HepG2 (cell line): ENCODE measurements around the gene MLF1. TPM values are rescaled to one million over a fixed set of nuclear protein-coding genes. Genes with fewer than 3 reads are reported as not detected.
A peak's percentile ranks its signal among the peaks of the same experiment; 100 is the strongest.

Experiments used
- CHCHD3 ChIP-seq: sonication (generic); formaldehyde crosslinking; IDR thresholded peaks from 2 replicates; pipeline ENCODE4 v1.8.0; 2022; ENCODE audit warnings: mild to moderate bottlenecking, missing genetic modification reagents, moderate library complexity
- ETV5 ChIP-seq: IDR thresholded peaks from 2 replicates; pipeline ENCODE4 v1.6.1; 2018; ENCODE audit warnings: missing biosample characterization, missing genetic modification reagents, inconsistent platforms, borderline replicate concordance
- EZH2 ChIP-seq: conservative IDR thresholded peaks from 2 replicates; pipeline ENCODE4 v1.6.1; 2012; ENCODE audit warnings: mild to moderate bottlenecking, low read depth, low read length, moderate library complexity
- KAT2B ChIP-seq: fragments of 150-350 bp; IDR thresholded peaks from 2 replicates; pipeline ENCODE4 v1.6.1; 2014; ENCODE audit warnings: low read depth, low read length, borderline replicate concordance
- RAD21 ChIP-seq: fragments of 450-650 bp; formaldehyde crosslinking; IDR thresholded peaks from 2 replicates; pipeline ENCODE4 v1.5.0; 2020; ENCODE audit warnings: mild to moderate bottlenecking
- SKI ChIP-seq: fragments of 450-650 bp; IDR thresholded peaks from one replicate; pipeline ENCODE4 v1.6.1; 2018; ENCODE audit warnings: mild to moderate bottlenecking; ENCODE audit not compliant: partially characterized antibody
- SOX6 ChIP-seq, 2 experiments: fragments of 450-650 bp in 1 of 2; sonication (generic) in 1 of 2; formaldehyde crosslinking in 1 of 2; IDR thresholded peaks; 2 replicates each; pipeline versions ENCODE4 v1.4.0 to v1.6.1; 2017 to 2020; ENCODE audit warnings: antibody characterized with exemption in 1 of 2, mild to moderate bottlenecking in 1 of 2, missing genetic modification reagents in 1 of 2
- TCF7 ChIP-seq: sonication (generic); IDR thresholded peaks from 2 replicates; pipeline ENCODE4 v1.6.1; 2016; ENCODE audit warnings: antibody characterized with exemption, low read depth
- TOPORS ChIP-seq: sonication (generic); formaldehyde crosslinking; IDR thresholded peaks from 2 replicates; pipeline ENCODE4 v1.8.0; 2023; ENCODE audit warnings: mild to moderate bottlenecking, missing genetic modification reagents
- YEATS4 ChIP-seq: sonication (generic); formaldehyde crosslinking; IDR thresholded peaks from 2 replicates; pipeline ENCODE4 v1.4.0; 2020; ENCODE audit warnings: missing genetic modification reagents, borderline replicate concordance
- ZBTB21 ChIP-seq: sonication (generic); formaldehyde crosslinking; IDR thresholded peaks from 2 replicates; pipeline ENCODE4 v1.4.0; 2020; ENCODE audit warnings: missing genetic modification reagents
- ZNF292 ChIP-seq: sonication (generic); formaldehyde crosslinking; IDR thresholded peaks from 2 replicates; pipeline ENCODE4 v1.8.1; 2022; ENCODE audit warnings: mild to moderate bottlenecking, low read depth, missing genetic modification reagents, borderline replicate concordance
- ZNF326 ChIP-seq: sonication (generic); formaldehyde crosslinking; IDR thresholded peaks from 2 replicates; pipeline ENCODE4 v1.4.0; 2020; ENCODE audit warnings: missing genetic modification reagents, borderline replicate concordance
- ZNF605 ChIP-seq: sonication (generic); formaldehyde crosslinking; IDR thresholded peaks from 2 replicates; pipeline ENCODE4 v1.8.0; 2022; ENCODE audit warnings: mild to moderate bottlenecking, missing genetic modification reagents
- ZNF749 ChIP-seq: sonication (generic); formaldehyde crosslinking; IDR thresholded peaks from 2 replicates; pipeline ENCODE4 v1.8.0; 2022; ENCODE audit warnings: mild to moderate bottlenecking, missing genetic modification reagents, moderate library complexity, borderline replicate concordance
- polyA plus RNA-seq, 8 experiments: library from polyadenylated mRNA; depleted of rRNA in 3 of 8; stranded (reverse) in 7 of 8; unstranded in 1 of 8; fragments of >200 nt; fragmentation: Illumina TruSeq in 4 of 8; extraction: Trizol in 4 of 8; gene quantifications; 2 replicates each; pipeline versions ENCODE4 v1.2.1 to v1.2.3, GENCODE V29; 2011 to 2016; ENCODE audit warnings: low read depth in 4 of 8, missing spikeins in 1 of 8, mixed read lengths in 1 of 8; ENCODE audit not compliant: insufficient read depth in 1 of 8
- total RNA-seq, 5 experiments: library from RNA; depleted of rRNA; stranded (reverse); fragments of >200 nt; fragmentation: Illumina TruSeq; extraction: Trizol; gene quantifications; 2 replicates each; pipeline ENCODE4 v1.2.3, GENCODE V29; 2016; ENCODE audit warnings: low read depth in 1 of 5
- TF ChIP-seq, protein P1 (sequence below): IDR thresholded peaks from 2 replicates; pipeline ENCODE4 v1.6.1; 2016; ENCODE audit warnings: mild to moderate bottlenecking
- TF ChIP-seq, protein P2 (sequence below), 2 experiments: sonication (generic) in 1 of 2; formaldehyde crosslinking in 1 of 2; IDR thresholded peaks; 2 replicates each; pipeline versions ENCODE4 v1.6.1 to v1.9.0; 2014 to 2022; ENCODE audit warnings: antibody characterized with exemption in 1 of 2, borderline replicate concordance in 1 of 2, inconsistent platforms in 1 of 2, low read depth in 1 of 2, missing genetic modification reagents in 1 of 2
- TF ChIP-seq, protein P3 (sequence below): sonication (generic); formaldehyde crosslinking; IDR thresholded peaks from 2 replicates; pipeline ENCODE4 v1.5.0; 2020; ENCODE audit warnings: mild to moderate bottlenecking, low read depth, missing genetic modification reagents, borderline replicate concordance
- TF ChIP-seq, protein P4 (sequence below): sonication (generic); formaldehyde crosslinking; IDR thresholded peaks from 2 replicates; pipeline ENCODE4 v1.4.0; 2020; ENCODE audit warnings: mild to moderate bottlenecking, missing genetic modification reagents
- TF ChIP-seq, protein P5 (sequence below): IDR thresholded peaks from 2 replicates; pipeline ENCODE4 v1.6.1; 2016; ENCODE audit warnings: low read depth, control low read depth

MLF1 gene
- total and polyA plus RNA-seq, 2 of the 13 experiments (the other 11 are each of a cell fraction or from before 2014, with no cell fraction given): 0.88 to 1.0 TPM

DNA sequence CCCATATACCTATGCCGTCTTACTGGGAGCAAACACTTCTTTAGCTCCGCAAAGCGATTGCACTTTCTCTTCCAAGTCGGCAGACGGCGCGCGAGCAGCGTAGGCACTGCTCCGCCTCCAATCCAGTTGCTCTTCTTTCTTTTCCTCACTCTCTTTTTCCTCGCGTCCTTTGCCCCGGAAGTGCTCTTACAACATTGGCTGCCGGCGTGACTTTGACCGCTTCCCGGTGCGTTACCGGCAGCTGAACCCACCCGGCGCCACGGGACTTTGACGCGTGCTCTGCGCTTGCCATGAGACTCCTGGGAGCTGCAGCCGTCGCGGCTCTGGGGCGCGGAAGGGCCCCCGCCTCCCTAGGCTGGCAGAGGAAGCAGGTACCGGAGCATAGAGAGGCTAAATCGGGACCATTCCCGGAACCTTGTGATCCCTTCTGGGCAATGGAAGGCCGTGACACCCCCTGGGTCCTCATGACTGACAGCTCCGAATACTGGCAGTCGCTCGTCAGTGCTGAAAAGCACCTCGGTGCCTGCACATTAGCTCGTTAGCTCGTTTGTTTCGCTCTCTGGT, 73.4 kb downstream of the MLF1 start, which contains the start of gene GFM1 (continued):
- peak; percentile 41; the same call in 1 of the 2 replicates for TF ChIP-seq ZBTB21 (CRISPR knock-in tag)
- TF ChIP-seq, protein P1, sequence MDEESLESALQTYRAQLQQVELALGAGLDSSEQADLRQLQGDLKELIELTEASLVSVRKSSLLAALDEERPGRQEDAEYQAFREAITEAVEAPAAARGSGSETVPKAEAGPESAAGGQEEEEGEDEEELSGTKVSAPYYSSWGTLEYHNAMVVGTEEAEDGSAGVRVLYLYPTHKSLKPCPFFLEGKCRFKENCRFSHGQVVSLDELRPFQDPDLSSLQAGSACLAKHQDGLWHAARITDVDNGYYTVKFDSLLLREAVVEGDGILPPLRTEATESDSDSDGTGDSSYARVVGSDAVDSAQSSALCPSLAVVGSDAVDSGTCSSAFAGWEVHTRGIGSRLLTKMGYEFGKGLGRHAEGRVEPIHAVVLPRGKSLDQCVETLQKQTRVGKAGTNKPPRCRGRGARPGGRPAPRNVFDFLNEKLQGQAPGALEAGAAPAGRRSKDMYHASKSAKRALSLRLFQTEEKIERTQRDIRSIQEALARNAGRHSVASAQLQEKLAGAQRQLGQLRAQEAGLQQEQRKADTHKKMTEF: peak; percentile 95
- TF ChIP-seq YEATS4 (CRISPR knock-in tag): no peak
- TF ChIP-seq ZNF292: peak; percentile 84
- TF ChIP-seq, protein P2, sequence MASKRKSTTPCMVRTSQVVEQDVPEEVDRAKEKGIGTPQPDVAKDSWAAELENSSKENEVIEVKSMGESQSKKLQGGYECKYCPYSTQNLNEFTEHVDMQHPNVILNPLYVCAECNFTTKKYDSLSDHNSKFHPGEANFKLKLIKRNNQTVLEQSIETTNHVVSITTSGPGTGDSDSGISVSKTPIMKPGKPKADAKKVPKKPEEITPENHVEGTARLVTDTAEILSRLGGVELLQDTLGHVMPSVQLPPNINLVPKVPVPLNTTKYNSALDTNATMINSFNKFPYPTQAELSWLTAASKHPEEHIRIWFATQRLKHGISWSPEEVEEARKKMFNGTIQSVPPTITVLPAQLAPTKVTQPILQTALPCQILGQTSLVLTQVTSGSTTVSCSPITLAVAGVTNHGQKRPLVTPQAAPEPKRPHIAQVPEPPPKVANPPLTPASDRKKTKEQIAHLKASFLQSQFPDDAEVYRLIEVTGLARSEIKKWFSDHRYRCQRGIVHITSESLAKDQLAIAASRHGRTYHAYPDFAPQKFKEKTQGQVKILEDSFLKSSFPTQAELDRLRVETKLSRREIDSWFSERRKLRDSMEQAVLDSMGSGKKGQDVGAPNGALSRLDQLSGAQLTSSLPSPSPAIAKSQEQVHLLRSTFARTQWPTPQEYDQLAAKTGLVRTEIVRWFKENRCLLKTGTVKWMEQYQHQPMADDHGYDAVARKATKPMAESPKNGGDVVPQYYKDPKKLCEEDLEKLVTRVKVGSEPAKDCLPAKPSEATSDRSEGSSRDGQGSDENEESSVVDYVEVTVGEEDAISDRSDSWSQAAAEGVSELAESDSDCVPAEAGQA (IDR thresholded peaks at IDR 0.05; ENCODE audit: low read depth): peak; percentile 78
- TF ChIP-seq, protein P2 (CRISPR knock-in tag; IDR thresholded peaks at IDR 0.05; ENCODE audit: borderline replicate concordance): no peak
- TF ChIP-seq, protein P3, sequence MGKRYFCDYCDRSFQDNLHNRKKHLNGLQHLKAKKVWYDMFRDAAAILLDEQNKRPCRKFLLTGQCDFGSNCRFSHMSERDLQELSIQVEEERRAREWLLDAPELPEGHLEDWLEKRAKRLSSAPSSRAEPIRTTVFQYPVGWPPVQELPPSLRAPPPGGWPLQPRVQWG (CRISPR knock-in tag): no peak
- TF ChIP-seq CHCHD3 (CRISPR knock-in tag): no peak
- peak; percentile 69; the same call in 1 of the 2 replicates for TF ChIP-seq RAD21 (CRISPR knock-in tag)
- no peak; the same call in 1 of the 2 replicates for TF ChIP-seq ZNF749
- TF ChIP-seq ETV5: peak; percentile 77
- TF ChIP-seq SKI: peak; percentile 52
- no peak for TF ChIP-seq KAT2B
- TF ChIP-seq, protein P4, sequence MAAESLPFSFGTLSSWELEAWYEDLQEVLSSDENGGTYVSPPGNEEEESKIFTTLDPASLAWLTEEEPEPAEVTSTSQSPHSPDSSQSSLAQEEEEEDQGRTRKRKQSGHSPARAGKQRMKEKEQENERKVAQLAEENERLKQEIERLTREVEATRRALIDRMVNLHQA (CRISPR knock-in tag): no peak
- no peak for TF ChIP-seq TCF7
- no peak for TF ChIP-seq ZNF326 (CRISPR knock-in tag)
- peak; percentile 92 for TF ChIP-seq ZNF605
- no peak for TF ChIP-seq SOX6 (IDR thresholded peaks at IDR 0.05)
- peak; percentile 69 for TF ChIP-seq SOX6 (CRISPR knock-in tag; IDR thresholded peaks at IDR 0.05)
- no peak for TF ChIP-seq EZH2
- TF ChIP-seq, protein P5, sequence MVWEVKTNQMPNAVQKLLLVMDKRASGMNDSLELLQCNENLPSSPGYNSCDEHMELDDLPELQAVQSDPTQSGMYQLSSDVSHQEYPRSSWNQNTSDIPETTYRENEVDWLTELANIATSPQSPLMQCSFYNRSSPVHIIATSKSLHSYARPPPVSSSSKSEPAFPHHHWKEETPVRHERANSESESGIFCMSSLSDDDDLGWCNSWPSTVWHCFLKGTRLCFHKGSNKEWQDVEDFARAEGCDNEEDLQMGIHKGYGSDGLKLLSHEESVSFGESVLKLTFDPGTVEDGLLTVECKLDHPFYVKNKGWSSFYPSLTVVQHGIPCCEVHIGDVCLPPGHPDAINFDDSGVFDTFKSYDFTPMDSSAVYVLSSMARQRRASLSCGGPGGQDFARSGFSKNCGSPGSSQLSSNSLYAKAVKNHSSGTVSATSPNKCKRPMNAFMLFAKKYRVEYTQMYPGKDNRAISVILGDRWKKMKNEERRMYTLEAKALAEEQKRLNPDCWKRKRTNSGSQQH (CRISPR knock-in tag): peak; percentile 90; the same call in 1 of the 2 replicates
- TF ChIP-seq TOPORS (CRISPR knock-in tag): peak; percentile 78; the same call in 1 of the 2 replicates
